ENCODE results near the gene PAH.

The PAH gene

GRCh38 chr12:102907918-102908317 lies 9.1 kb downstream of the PAH start:
- no peak for DNase-seq (ENCODE audit: extremely low spot score)
- no peak for TF ChIP-seq FOXM1 (IDR thresholded peaks at IDR 0.05; ENCODE audit: borderline replicate concordance)
- TF ChIP-seq FOXA1 (IDR thresholded peaks at IDR 0.05), result no peak
- TF ChIP-seq BHLHE40 (IDR thresholded peaks at IDR 0.05; ENCODE audit: borderline replicate concordance), result no peak
- no peak for TF ChIP-seq ZNF384 (IDR thresholded peaks at IDR 0.05)
- TF ChIP-seq TARDBP (IDR thresholded peaks at IDR 0.05), result no peak
- ChIA-PET CTCF (no interaction called here), POLR2A (no interaction called here)

- POLR2A ChIA-PET, result no interaction called here
- CTCF ChIA-PET, result no interaction called here
- TF ChIP-seq FOXK2 (IDR thresholded peaks at IDR 0.05) (no peak), FOXM1 (IDR thresholded peaks at IDR 0.05; ENCODE audit: borderline replicate concordance) (no peak), SP1 (IDR thresholded peaks at IDR 0.05) (no peak), PKNOX1 (IDR thresholded peaks at IDR 0.05) (no peak), SUZ12 (IDR thresholded peaks at IDR 0.05) (no peak), ELF4 (IDR thresholded peaks at IDR 0.05) (no peak), ZNF384 (IDR thresholded peaks at IDR 0.05) (no peak), NFRKB (IDR thresholded peaks at IDR 0.05) (no peak), TARDBP (IDR thresholded peaks at IDR 0.05) (no peak)
Observed at GRCh38 chr12:102905229-102905628, 11.8 kb downstream of the PAH start.

GRCh38 chr12:102903337-102904007 lies 13.6 kb downstream of the PAH start:
- DNase-seq (ENCODE audit: extremely low spot score), result no peak
- TF ChIP-seq ELF4 (IDR thresholded peaks at IDR 0.05) (no peak), SP1 (IDR thresholded peaks at IDR 0.05) (no peak), L3MBTL2 (conservative IDR thresholded peaks at IDR 0.05) (no peak), TARDBP (IDR thresholded peaks at IDR 0.05) (no peak), LEF1 (IDR thresholded peaks at IDR 0.05; ENCODE audit: borderline replicate concordance) (no peak), FOXK2 (IDR thresholded peaks at IDR 0.05) (no peak), FOXM1 (IDR thresholded peaks at IDR 0.05; ENCODE audit: borderline replicate concordance) (no peak), FOXA1 (IDR thresholded peaks at IDR 0.05) (no peak)
- POLR2A ChIA-PET, result no interaction called here
- CTCF ChIA-PET, result no interaction called here

More at GRCh38 chr12:102905229-102905628, 11.8 kb downstream of the PAH start:
- no peak for DNase-seq (ENCODE audit: extremely low spot score)

GRCh38 chr12:102902093-102902492 lies 15.0 kb downstream of the PAH start:
- CTCF ChIA-PET, result no interaction called here
- DNase-seq (ENCODE audit: extremely low spot score), result no peak
- POLR2A ChIA-PET, result no interaction called here
- no peak for TF ChIP-seq FOXA1 (IDR thresholded peaks at IDR 0.05)
- no peak for TF ChIP-seq ARNT (IDR thresholded peaks at IDR 0.05)
- TF ChIP-seq HDGF (IDR thresholded peaks at IDR 0.05; ENCODE audit: borderline replicate concordance), result no peak
- no peak for TF ChIP-seq SUZ12 (IDR thresholded peaks at IDR 0.05)
- no peak for TF ChIP-seq PKNOX1 (IDR thresholded peaks at IDR 0.05)
- no peak for TF ChIP-seq BHLHE40 (IDR thresholded peaks at IDR 0.05; ENCODE audit: borderline replicate concordance)
- TF ChIP-seq SP1 (IDR thresholded peaks at IDR 0.05), result no peak
- TF ChIP-seq NFRKB (IDR thresholded peaks at IDR 0.05), result no peak
- no peak for TF ChIP-seq TARDBP (IDR thresholded peaks at IDR 0.05)
- no peak for TF ChIP-seq ELF4 (IDR thresholded peaks at IDR 0.05)
- TF ChIP-seq ZNF384 (IDR thresholded peaks at IDR 0.05), result no peak
- no peak for TF ChIP-seq LEF1 (IDR thresholded peaks at IDR 0.05; ENCODE audit: borderline replicate concordance)
- no peak for TF ChIP-seq L3MBTL2 (conservative IDR thresholded peaks at IDR 0.05)

- no peak for TF ChIP-seq SP1 (IDR thresholded peaks at IDR 0.05)
- no peak for TF ChIP-seq ARNT (IDR thresholded peaks at IDR 0.05)
- no peak for TF ChIP-seq FOXK2 (IDR thresholded peaks at IDR 0.05)
- TF ChIP-seq CTBP1 (IDR thresholded peaks at IDR 0.05; ENCODE audit: borderline replicate concordance), result no peak
- no peak for TF ChIP-seq L3MBTL2 (conservative IDR thresholded peaks at IDR 0.05)
- no peak for TF ChIP-seq FOXA1 (IDR thresholded peaks at IDR 0.05)
- TF ChIP-seq PKNOX1 (IDR thresholded peaks at IDR 0.05), result no peak
- CTCF ChIA-PET, result no interaction called here
- POLR2A ChIA-PET, result no interaction called here
- no peak for DNase-seq (ENCODE audit: extremely low spot score)
Observed at GRCh38 chr12:102900389-102900788, 16.7 kb downstream of the PAH start.

- no peak for DNase-seq (ENCODE audit: extremely low spot score)
- POLR2A ChIA-PET, result no interaction called here
- CTCF ChIA-PET, result no interaction called here
- no peak for TF ChIP-seq FOXA1 (IDR thresholded peaks at IDR 0.05)
- TF ChIP-seq TARDBP (IDR thresholded peaks at IDR 0.05), result no peak
- no peak for TF ChIP-seq CTBP1 (IDR thresholded peaks at IDR 0.05; ENCODE audit: borderline replicate concordance)
- no peak for TF ChIP-seq FOXM1 (IDR thresholded peaks at IDR 0.05; ENCODE audit: borderline replicate concordance)
Observed at GRCh38 chr12:102896067-102896466, 21.0 kb downstream of the PAH start.

GRCh38 chr12:102891756-102892155 lies 25.3 kb downstream of the PAH start:
- ChIA-PET POLR2A (no interaction called here), CTCF (interaction anchor here (1.2 kb wide), 1 partner anchor 8 kb away, joined by 8 read pairs; no protein-coding TSS in a partner anchor)
- DNase-seq (ENCODE audit: extremely low spot score), result no peak
- TF ChIP-seq SP1 (IDR thresholded peaks at IDR 0.05) (no peak), TARDBP (IDR thresholded peaks at IDR 0.05) (no peak), SUZ12 (IDR thresholded peaks at IDR 0.05) (no peak), L3MBTL2 (conservative IDR thresholded peaks at IDR 0.05) (no peak), ZNF384 (IDR thresholded peaks at IDR 0.05) (no peak), CTBP1 (IDR thresholded peaks at IDR 0.05; ENCODE audit: borderline replicate concordance) (no peak), FOXK2 (IDR thresholded peaks at IDR 0.05) (no peak), NFRKB (IDR thresholded peaks at IDR 0.05) (no peak), PKNOX1 (IDR thresholded peaks at IDR 0.05) (no peak), FOXA1 (IDR thresholded peaks at IDR 0.05) (no peak), BHLHE40 (IDR thresholded peaks at IDR 0.05; ENCODE audit: borderline replicate concordance) (no peak), HDGF (IDR thresholded peaks at IDR 0.05; ENCODE audit: borderline replicate concordance) (no peak), ELF4 (IDR thresholded peaks at IDR 0.05) (no peak), FOXM1 (IDR thresholded peaks at IDR 0.05; ENCODE audit: borderline replicate concordance) (no peak), LEF1 (IDR thresholded peaks at IDR 0.05; ENCODE audit: borderline replicate concordance) (no peak), ARNT (IDR thresholded peaks at IDR 0.05) (no peak)

Measured in HEK293T (cell line).